ENCODE data around the gene MARCKSL1. TPM values are rescaled to one million over a fixed set of nuclear protein-coding genes. Genes with fewer than 3 reads are reported as not detected.
"Not testable (repeated sequence)": the region's sequence is repeated elsewhere in the genome, so short reads cannot be mapped to it uniquely, and the experiment has no call there.

MARCKSL1 gene
- total RNA-seq, 2 donors from 2014 or later, result 144 to 243 TPM

DNA sequence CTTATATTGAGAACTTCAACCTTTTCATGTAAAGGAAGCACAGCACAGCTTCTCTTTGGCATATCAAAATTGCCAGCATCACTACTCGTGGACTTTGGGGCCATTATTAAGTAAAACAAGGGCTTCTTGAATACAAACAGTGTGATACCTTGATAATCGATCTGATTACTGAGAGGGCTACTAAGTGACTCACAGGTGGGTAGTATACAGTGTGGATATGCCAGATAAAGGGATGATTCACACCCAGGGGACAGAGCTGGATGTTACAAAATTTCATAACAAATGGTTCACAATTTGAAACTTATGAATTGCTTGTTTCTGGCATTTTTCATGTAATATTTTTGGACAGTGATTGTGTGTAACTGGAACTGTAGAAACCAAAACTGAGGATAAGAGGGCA lies 28.7 kb downstream of the MARCKSL1 start:
- Histone ChIP-seq H3K27ac (no peak overlapping the region), H3K4me3 (no peak overlapping the region), H3K9me3 (no peaks in the 10 kb centered on the region), H3K27me3 (replicated peaks; ENCODE audit: insufficient read depth) (no peaks in the 10 kb centered on the region), H3K36me3 (peaks cover 0 to 21% of the 10 kb centered on the region in 2 donors), H3K4me1 (replicated peaks) (no peaks in the 10 kb centered on the region)
- 66% methylated on average over 2 of the region's 2 CpGs for WGBS
- TF ChIP-seq CTCF (IDR thresholded peaks at IDR 0.05) (no peak), POLR2A (IDR thresholded peaks at IDR 0.05) (no peak), POLR2AphosphoS5 (IDR thresholded peaks at IDR 0.05) (no peak)
- no peak for DNase-seq (ENCODE audit: low spot score)
- intact Hi-C loops (cut with DNase I), result no loop called here

DNA sequence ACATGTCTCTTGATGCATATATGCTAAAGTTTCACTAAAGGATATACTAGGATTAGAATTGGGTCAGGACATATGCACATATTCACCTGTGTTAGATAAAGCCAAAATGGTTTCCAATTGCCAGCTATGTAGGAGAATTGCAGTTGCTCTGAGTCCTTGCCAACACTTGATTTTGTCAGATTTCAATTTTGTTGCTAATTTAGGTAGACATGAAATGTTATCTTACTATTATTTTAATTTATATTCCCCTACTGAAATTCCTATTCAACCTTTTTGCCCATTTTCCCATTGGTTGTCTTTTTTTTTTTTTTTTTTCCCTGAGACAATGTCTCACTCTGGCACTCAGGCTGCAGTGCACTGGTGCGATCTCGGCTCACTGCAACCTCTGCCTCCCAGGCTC lies 30.7 kb downstream of the MARCKSL1 start:
- no peaks in the 10 kb centered on the region for H3K9me3 ChIP-seq
- intact Hi-C loops (cut with DNase I), result no loop called here
- H3K4me1 ChIP-seq (replicated peaks), result peaks cover 4% of the 10 kb centered on the region
- no peak for TF ChIP-seq CTCF (IDR thresholded peaks at IDR 0.05)
- no peak for TF ChIP-seq POLR2AphosphoS5 (IDR thresholded peaks at IDR 0.05)
- no peak for TF ChIP-seq POLR2A (IDR thresholded peaks at IDR 0.05)
- no peak overlapping the region for H3K27ac ChIP-seq
- H3K36me3 ChIP-seq, result peaks cover 0 to 21% of the 10 kb centered on the region in 2 donors
- DNase-seq (ENCODE audit: low spot score), result no peak
- H3K27me3 ChIP-seq (replicated peaks; ENCODE audit: insufficient read depth), result no peaks in the 10 kb centered on the region
- WGBS, result 100% methylated on average over 2 of the region's 2 CpGs
- H3K4me3 ChIP-seq, result no peak overlapping the region

DNA sequence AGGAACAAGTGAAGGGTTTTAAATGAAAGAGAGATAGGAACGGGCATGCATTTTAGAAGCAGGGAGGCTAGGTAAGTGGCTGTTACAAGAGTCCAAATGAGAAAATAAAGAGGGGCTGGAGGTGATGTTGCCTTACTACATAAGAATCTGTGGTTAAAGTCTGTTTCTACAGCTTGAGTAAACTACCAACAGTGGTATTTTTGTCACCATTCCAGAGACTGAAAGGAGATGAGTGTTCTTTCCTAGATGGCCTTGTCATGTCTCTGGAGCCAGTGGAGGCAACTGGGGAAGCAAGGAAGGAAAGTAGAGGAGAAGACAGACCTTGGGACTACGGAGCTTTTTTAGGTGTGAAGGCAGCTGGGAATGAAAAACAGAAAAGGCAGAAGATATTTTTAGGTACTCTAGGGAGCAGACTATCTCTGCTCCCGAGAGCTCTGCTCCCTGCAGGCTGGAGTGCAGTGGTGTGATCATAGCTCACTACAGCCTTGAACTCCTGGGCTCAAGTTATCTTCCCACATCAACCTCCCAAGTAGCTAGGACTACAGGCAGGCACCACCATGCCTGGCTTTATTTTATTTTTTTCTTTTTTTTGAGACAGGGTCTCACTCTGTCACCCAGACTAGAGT lies 31.9 kb downstream of the MARCKSL1 start:
- peaks cover 0 to 21% of the 10 kb centered on the region in 2 donors for H3K36me3 ChIP-seq
- no peaks in the 10 kb centered on the region for H3K9me3 ChIP-seq
- no peaks in the 10 kb centered on the region for H3K27me3 ChIP-seq (replicated peaks; ENCODE audit: insufficient read depth)
- 93% methylated on average over 3 of the region's 3 CpGs for WGBS
- no peak overlapping the region for H3K4me3 ChIP-seq
- H3K4me1 ChIP-seq (replicated peaks), result peaks cover 5% of the 10 kb centered on the region
- no peak for DNase-seq (ENCODE audit: low spot score)
- intact Hi-C loops (cut with DNase I), result no loop called here
- no peak overlapping the region for H3K27ac ChIP-seq
- TF ChIP-seq POLR2A (IDR thresholded peaks at IDR 0.05), result no peak
- TF ChIP-seq POLR2AphosphoS5 (IDR thresholded peaks at IDR 0.05), result no peak

DNA sequence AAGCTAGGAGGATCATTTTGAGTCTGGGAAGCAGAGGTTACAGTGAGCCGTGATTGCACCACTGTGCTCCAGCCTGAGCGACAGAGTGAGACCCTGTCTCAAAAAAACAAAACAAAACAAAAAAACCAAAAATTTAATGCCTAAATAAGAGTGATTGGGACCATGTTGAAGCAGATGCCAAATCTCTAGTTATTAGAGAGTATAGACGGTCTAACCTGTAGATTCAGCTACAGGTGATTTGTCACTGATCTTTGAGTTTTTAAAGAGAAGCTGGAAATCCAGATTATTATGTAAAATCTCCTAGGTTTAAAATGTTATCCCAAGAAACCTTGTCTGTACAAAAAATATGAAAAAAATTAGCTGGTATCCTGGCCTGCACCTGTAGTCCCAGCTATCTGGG lies 32.7 kb downstream of the MARCKSL1 start:
- peaks cover 5% of the 10 kb centered on the region for H3K4me1 ChIP-seq (replicated peaks)
- DNase-seq (ENCODE audit: low spot score), result no peak
- peaks cover 0 to 21% of the 10 kb centered on the region in 2 donors for H3K36me3 ChIP-seq
- H3K9me3 ChIP-seq, result no peaks in the 10 kb centered on the region
- WGBS, result 99% methylated on average over 3 of the region's 3 CpGs
- no peak overlapping the region for H3K4me3 ChIP-seq
- intact Hi-C loops (cut with DNase I), result no loop called here
- TF ChIP-seq POLR2A (IDR thresholded peaks at IDR 0.05), result no peak
- no peak for TF ChIP-seq POLR2AphosphoS5 (IDR thresholded peaks at IDR 0.05)
- no peak for TF ChIP-seq CTCF (IDR thresholded peaks at IDR 0.05)
- H3K27ac ChIP-seq, result no peak overlapping the region
- no peaks in the 10 kb centered on the region for H3K27me3 ChIP-seq (replicated peaks; ENCODE audit: insufficient read depth)

DNA sequence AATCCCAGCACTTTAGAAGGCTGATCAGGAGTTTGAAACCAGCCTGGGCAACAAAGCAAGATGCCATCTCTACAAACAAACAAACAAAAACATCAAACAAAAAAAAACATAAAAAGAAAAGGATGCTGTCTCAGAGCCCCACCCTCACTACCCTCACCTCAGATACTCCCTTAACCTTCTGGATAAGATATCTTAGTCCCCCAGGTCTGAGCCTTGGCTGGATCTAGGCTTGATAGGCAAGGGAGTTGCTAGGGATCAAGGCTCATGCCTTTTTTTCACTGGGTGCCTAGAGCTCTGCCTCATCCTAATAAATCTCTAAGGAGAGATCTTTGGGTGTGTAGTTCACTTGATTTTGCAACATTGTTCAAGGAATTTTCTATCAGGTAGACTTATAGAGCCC lies 36.7 kb downstream of the MARCKSL1 start:
- Histone ChIP-seq H3K4me1 (replicated peaks) (peaks cover 5% of the 10 kb centered on the region), H3K27me3 (replicated peaks; ENCODE audit: insufficient read depth) (no peaks in the 10 kb centered on the region), H3K27ac (no peak overlapping the region), H3K36me3 (peaks cover 0 to 17% of the 10 kb centered on the region in 2 donors), H3K4me3 (no peak overlapping the region), H3K9me3 (no peaks in the 10 kb centered on the region)
- TF ChIP-seq CTCF (IDR thresholded peaks at IDR 0.05), result no peak
- no peak for TF ChIP-seq POLR2A (IDR thresholded peaks at IDR 0.05)
- no peak for TF ChIP-seq POLR2AphosphoS5 (IDR thresholded peaks at IDR 0.05)
- no peak for DNase-seq (ENCODE audit: low spot score)
- intact Hi-C loops (cut with DNase I), result no loop called here

DNA sequence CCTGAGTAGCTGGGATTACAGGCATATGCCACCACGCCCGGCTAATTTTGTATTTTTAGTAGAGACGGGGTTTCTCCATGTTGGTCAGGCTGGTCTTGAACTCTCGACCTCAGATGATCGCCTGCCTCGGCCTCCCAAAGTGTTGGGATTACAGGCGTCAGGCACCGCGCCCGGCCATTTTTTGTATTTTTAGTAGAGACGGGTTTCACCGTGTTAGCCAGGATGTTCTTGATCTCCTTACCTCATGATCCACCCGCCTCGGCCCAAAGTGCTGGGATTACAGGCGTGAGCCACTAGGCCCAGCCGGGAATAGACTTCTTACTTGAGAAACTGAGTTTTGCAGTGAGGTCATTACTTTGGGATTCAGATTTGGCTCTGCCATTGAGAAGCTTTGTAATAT lies 37.8 kb downstream of the MARCKSL1 start:
- DNase-seq (ENCODE audit: low spot score); H3K27ac ChIP-seq; H3K4me3 ChIP-seq; H3K36me3 ChIP-seq; H3K9me3 ChIP-seq; intact Hi-C loops (cut with DNase I); H3K27me3 ChIP-seq (replicated peaks; ENCODE audit: insufficient read depth); H3K4me1 ChIP-seq (replicated peaks): not testable (repeated sequence)
- 96% methylated on average over 16 of the region's 16 CpGs for WGBS
